ENCODE data around the gene RYR3. TPM values are rescaled to one million over a fixed set of nuclear protein-coding genes. Genes with fewer than 3 reads are reported as not detected.

RYR3 gene
- total RNA-seq, 1 experiment from 2014 or later: not detected

DNA sequence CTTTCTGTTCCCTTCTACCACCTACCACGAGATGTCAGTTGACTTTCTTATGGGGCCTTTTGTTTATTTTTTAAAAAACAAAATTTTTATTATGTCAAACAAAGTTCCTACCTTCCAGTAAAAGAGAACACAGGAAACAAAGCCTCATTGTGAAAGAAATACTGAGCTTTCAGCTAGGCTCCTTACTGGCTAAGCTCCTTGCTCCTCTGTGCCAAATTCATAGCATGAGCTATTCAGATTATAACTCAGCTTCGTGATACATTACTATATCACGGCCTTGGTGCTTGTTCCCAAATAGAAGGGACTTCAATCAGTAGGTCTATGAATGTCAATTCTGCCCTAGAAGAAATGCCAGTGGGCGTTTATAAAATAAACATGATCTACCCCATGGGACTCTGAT, 511.7 kb downstream of the RYR3 start:
- Histone ChIP-seq H4K20me1 (ENCODE audit: low read length) (no peaks in the 10 kb centered on the region), H2AFZ (ENCODE audit: low read length) (no peak overlapping the region), H3K27ac (ENCODE audit: low read length) (no peak overlapping the region), H3K79me2 (ENCODE audit: low read length) (no peaks in the 10 kb centered on the region), H3K36me3 (ENCODE audit: low read depth, low read length) (no peaks in the 10 kb centered on the region), H3K9me3 (ENCODE audit: low read length) (no peaks in the 10 kb centered on the region), H3K4me3 (ENCODE audit: low read length) (no peak overlapping the region), H3K27me3 (ENCODE audit: low read length) (peaks cover 72% of the 10 kb centered on the region), H3K4me1 (ENCODE audit: insufficient read depth, low read length) (no peaks in the 10 kb centered on the region), H3K9me2 (replicated peaks; ENCODE audit: low read length) (no peaks in the 10 kb centered on the region), H3F3A (ENCODE audit: low read length, unreplicated experiment) (no peaks in the 10 kb centered on the region), H3K4me2 (ENCODE audit: low read length) (no peak overlapping the region), H3K9ac (ENCODE audit: low read length) (no peak overlapping the region)
- CTCF ChIA-PET: no interaction called here
- BruUV-seq (replicated peaks): no TSS peak
- DNase-seq (no peak), ATAC-seq (peak; percentile 55)
- no peak for TF ChIP-seq EZH2phosphoT487 (IDR thresholded peaks at IDR 0.05; ENCODE audit: borderline replicate concordance, low read length)
- no peak for TF ChIP-seq EZH2 (IDR thresholded peaks at IDR 0.05; ENCODE audit: low read length, unreplicated experiment)
- TF ChIP-seq CTCF (conservative IDR thresholded peaks at IDR 0.05; ENCODE audit: low read depth, low read length): no peak
- POLR2A ChIA-PET (ENCODE audit: unreplicated experiment): no interaction called here
- intact Hi-C loops (cut with micrococcal nuclease): loop anchor here (5.0 kb wide), 1 partner anchor 145 kb away; the partner anchor contains the start of gene CHRM5

DNA sequence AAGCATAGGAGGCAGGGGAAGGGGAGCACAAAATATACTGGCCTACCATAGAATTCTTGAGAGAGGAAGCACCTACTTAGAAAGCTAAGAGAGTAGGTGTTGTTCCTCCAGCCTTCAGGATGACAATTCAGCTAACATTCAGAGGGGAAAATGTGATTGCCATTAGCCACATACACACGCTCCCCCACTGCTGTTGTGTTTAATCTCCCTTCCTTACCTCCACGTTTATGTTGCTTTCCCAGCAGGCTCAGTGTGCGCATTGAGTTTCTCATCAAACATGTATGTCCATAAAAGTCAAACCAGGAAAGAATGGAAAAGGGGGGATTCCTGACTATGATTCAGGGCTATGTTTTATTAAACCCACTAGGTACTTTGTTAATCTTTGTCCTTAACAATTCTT, 512.4 kb downstream of the RYR3 start:
- H3K79me2 ChIP-seq (ENCODE audit: low read length): no peaks in the 10 kb centered on the region
- H3K27ac ChIP-seq (ENCODE audit: low read length): no peak overlapping the region
- no peaks in the 10 kb centered on the region for H3K4me1 ChIP-seq (ENCODE audit: insufficient read depth, low read length)
- H3K9ac ChIP-seq (ENCODE audit: low read length): no peak overlapping the region
- DNase-seq (no peak), ATAC-seq (no peak)
- TF ChIP-seq EZH2 (IDR thresholded peaks at IDR 0.05; ENCODE audit: low read length, unreplicated experiment) (no peak), EZH2phosphoT487 (IDR thresholded peaks at IDR 0.05; ENCODE audit: borderline replicate concordance, low read length) (no peak), CTCF (conservative IDR thresholded peaks at IDR 0.05; ENCODE audit: low read depth, low read length) (no peak)
- CTCF ChIA-PET: interaction anchor here (0.6 to 1.0 kb wide), 2 partner anchors 85 to 170 kb away, joined by 4 to 5 read pairs; no protein-coding TSS in a partner anchor
- intact Hi-C loops (cut with micrococcal nuclease): loop anchor here (5.0 kb wide), 1 partner anchor 144 kb away; the partner anchor contains the start of gene CHRM5
- no peaks in the 10 kb centered on the region for H4K20me1 ChIP-seq (ENCODE audit: low read length)
- no peaks in the 10 kb centered on the region for H3K36me3 ChIP-seq (ENCODE audit: low read depth, low read length)
- POLR2A ChIA-PET (ENCODE audit: unreplicated experiment): no interaction called here
- H3F3A ChIP-seq (ENCODE audit: low read length, unreplicated experiment): no peaks in the 10 kb centered on the region
- no TSS peak for BruUV-seq (replicated peaks)
- no peak overlapping the region for H3K4me2 ChIP-seq (ENCODE audit: low read length)
- no peak overlapping the region for H3K4me3 ChIP-seq (ENCODE audit: low read length)
- H2AFZ ChIP-seq (ENCODE audit: low read length): no peak overlapping the region
- H3K27me3 ChIP-seq (ENCODE audit: low read length): peaks cover 65% of the 10 kb centered on the region
- H3K9me3 ChIP-seq (ENCODE audit: low read length): no peaks in the 10 kb centered on the region
- no peaks in the 10 kb centered on the region for H3K9me2 ChIP-seq (replicated peaks; ENCODE audit: low read length)

GRCh38 chr15:33825453-33825852, 514.7 kb downstream of the RYR3 start:
- Histone ChIP-seq H3K9ac (ENCODE audit: low read length) (no peak overlapping the region), H3K4me1 (ENCODE audit: insufficient read depth, low read length) (no peaks in the 10 kb centered on the region), H3K79me2 (ENCODE audit: low read length) (no peaks in the 10 kb centered on the region), H3K36me3 (ENCODE audit: low read depth, low read length) (no peaks in the 10 kb centered on the region), H4K20me1 (ENCODE audit: low read length) (no peaks in the 10 kb centered on the region), H3F3A (ENCODE audit: low read length, unreplicated experiment) (no peaks in the 10 kb centered on the region), H3K9me3 (ENCODE audit: low read length) (no peaks in the 10 kb centered on the region), H3K4me2 (ENCODE audit: low read length) (no peak overlapping the region), H3K4me3 (ENCODE audit: low read length) (no peak overlapping the region), H2AFZ (ENCODE audit: low read length) (no peak overlapping the region), H3K27ac (ENCODE audit: low read length) (no peak overlapping the region), H3K27me3 (ENCODE audit: low read length) (peaks cover 53% of the 10 kb centered on the region), H3K9me2 (replicated peaks; ENCODE audit: low read length) (no peaks in the 10 kb centered on the region)
- ChIA-PET POLR2A (ENCODE audit: unreplicated experiment) (no interaction called here), CTCF (no interaction called here)
- DNase-seq: no peak
- no peak for TF ChIP-seq EZH2phosphoT487 (IDR thresholded peaks at IDR 0.05; ENCODE audit: borderline replicate concordance, low read length)
- no peak for TF ChIP-seq EZH2 (IDR thresholded peaks at IDR 0.05; ENCODE audit: low read length, unreplicated experiment)
- TF ChIP-seq CTCF (conservative IDR thresholded peaks at IDR 0.05; ENCODE audit: low read depth, low read length): no peak
- intact Hi-C loops (cut with micrococcal nuclease): no loop called here
- no peak for ATAC-seq
- BruUV-seq (replicated peaks): no TSS peak
